Measurements from ENCODE around the gene BICRA. TPM values are rescaled to one million over a fixed set of nuclear protein-coding genes. Genes with fewer than 3 reads are reported as not detected.

The BICRA gene
- total and polyA plus RNA-seq, 2 donors (not counting 1 experiment from before 2014, with no cell fraction given): 14.1 to 34.7 TPM

- Histone ChIP-seq H3K27me3 (replicated peaks in 1 of 4; ENCODE audit: control extremely low read depth in 1 of 4, control insufficient read depth in 3 of 4, insufficient read depth in 4 of 4, low read length in 3 of 4) (peaks cover 0 to 28% (median 3%) of the 10 kb centered on the region in 4 experiments), H3K79me2 (ENCODE audit: control insufficient read depth, insufficient read depth, low read length) (no peaks in the 10 kb centered on the region), H3K4me2 (replicated peaks; ENCODE audit: low read depth, low read length, poor library complexity, severe bottlenecking) (peak overlapping the region; percentile 87), H3K27ac (ENCODE audit: low read length in 2 of 2) (no peak overlapping the region), H3K4me1 (ENCODE audit: control insufficient read depth in 2 of 2, insufficient read depth in 2 of 2, low read length in 2 of 2) (peaks cover 12 to 18% of the 10 kb centered on the region in 2 donors), H3K9me3 (ENCODE audit: control extremely low read depth in 1 of 3, control insufficient read depth in 2 of 3, insufficient read depth in 1 of 3, low read length in 2 of 3) (peaks cover 0 to 9% (median 0%) of the 10 kb centered on the region in 3 donors), H2AFZ (ENCODE audit: insufficient read depth, low read depth, low read length, poor library complexity, severe bottlenecking) (peak overlapping the region; percentile 84), H3K36me3 (replicated peaks in 1 of 2; ENCODE audit: control extremely low read depth in 1 of 2, control insufficient read depth in 1 of 2, extremely low read depth in 1 of 2, insufficient read depth in 2 of 2, low read length in 1 of 2) (no peaks in the 10 kb centered on the region), H3K9ac (ENCODE audit: low read length) (peak overlapping the region; percentile 81), H3K4me3 (ENCODE audit: control extremely low read depth in 1 of 5, extremely low read depth in 1 of 5, insufficient read depth in 1 of 5, low read depth in 2 of 5, low read length in 4 of 5) (peak overlapping the region in 3 of 5 experiments; percentile 63 to 79 (median 65)), H4K20me1 (ENCODE audit: control insufficient read depth, insufficient read depth, low read length, poor library complexity, severe bottlenecking) (no peaks in the 10 kb centered on the region)
- Mint-ChIP-seq H3K4me3 (peak overlapping the region; percentile 80), H3K4me1 (peaks cover 11% of the 10 kb centered on the region), H3K9me3 (ENCODE audit: insufficient read depth) (no peaks in the 10 kb centered on the region), H3K27me3 (peaks cover 16% of the 10 kb centered on the region), H3K27ac (peak overlapping the region; percentile 44)
- ATAC-seq (ENCODE audit: low read depth) (no peak), DNase-seq (no peak)
- intact Hi-C loops (cut with micrococcal nuclease): loop anchor here (10.0 kb wide), 4 partner anchors 117 to 1587 kb away; partner anchors contain the start of genes INAFM1, KPTN and ZC3H4
- POLR2A ChIA-PET: interaction anchor here (0.5 to 1.7 kb wide), 4 partner anchors 9 to 470 kb away, joined by 3 to 16 read pairs (median 8); no protein-coding TSS in a partner anchor
- WGBS (ENCODE audit: insufficient coverage): 93% methylated on average over 16 of the region's 17 CpGs
- CTCF ChIA-PET: interaction anchor here (1.4 to 2.9 kb wide), 2 partner anchors 9 to 86 kb away, joined by 5 to 16 read pairs; partner anchors contain the start of gene NAPA
- no peak for TF ChIP-seq CTCF (IDR thresholded peaks at IDR 0.05)
- TF ChIP-seq EZH2 (IDR thresholded peaks at IDR 0.05; ENCODE audit: borderline replicate concordance, insufficient read depth, low read depth, low read length, poor library complexity, severe bottlenecking): no peak
Measured at GRCh38 chr19:47601180-47601904, 7.6 kb upstream of the BICRA start.
